Thoracic aorta (tissue), 2 donors: ENCODE data around the gene PPP1R1B. TPM values are rescaled to one million over a fixed set of nuclear protein-coding genes. Genes with fewer than 3 reads are reported as not detected.

Experiments used
- ATAC-seq: fragments of 150-250 bp; one replicate; pipeline ENCODE4 v1.8.0; 2017; ENCODE audit warnings: low read depth; ENCODE audit not compliant: insufficient number of reproducible peaks, low FRiP score
- DNase-seq: peaks from one replicate; pipeline ENCODE4 v3.0.0-alpha.2; 2020; ENCODE audit warnings: low spot score
- H3K27ac ChIP-seq, 2 donors: fragments of 200-600 bp; sonication (generic); 1 replicate in 1 of 2; 2 replicates in 1 of 2; pipeline ENCODE4 v1.5.1; 2016; ENCODE audit warnings: mild to moderate bottlenecking in 2 of 2, moderate library complexity in 2 of 2
- H3K27me3 ChIP-seq: fragments of 200-600 bp; sonication (generic); replicated peaks from 2 replicates; pipeline ENCODE4 v1.6.0; 2016; ENCODE audit warnings: mild to moderate bottlenecking; ENCODE audit not compliant: insufficient read depth
- H3K36me3 ChIP-seq: fragments of 200-600 bp; sonication (generic); one replicate; pipeline ENCODE4 v1.5.1; 2016
- H3K4me1 ChIP-seq, 2 donors: fragments of 200-600 bp; sonication (generic); 1 replicate in 1 of 2; 2 replicates in 1 of 2; pipeline versions ENCODE4 v1.5.1 to v1.6.0; 2016; ENCODE audit warnings: low read depth in 2 of 2, mild to moderate bottlenecking in 1 of 2; ENCODE audit not compliant: control insufficient read depth in 1 of 2
- H3K4me3 ChIP-seq: fragments of 200-600 bp; sonication (generic); 2 replicates; pipeline ENCODE4 v1.5.1; 2016; ENCODE audit warnings: mild to moderate bottlenecking
- H3K9me3 ChIP-seq: fragments of 200-600 bp; sonication (generic); 2 replicates; pipeline ENCODE4 v1.5.1; 2016
- total RNA-seq, 2 donors: library from RNA; depleted of rRNA; stranded (reverse); fragments of >200 nt; gene quantifications; one replicate each; pipeline versions ENCODE4 v1.1.0 to v1.2.3, GENCODE V29; 2016
- TF ChIP-seq, protein P1 (sequence below): fragments of 200-600 bp; sonication (generic); IDR thresholded peaks from one replicate; pipeline ENCODE4 v1.5.1; 2019; ENCODE audit warnings: antibody characterized with exemption

Gene PPP1R1B
- total RNA-seq, 2 donors from 2014 or later: 0.27 to 2.1 TPM

DNA sequence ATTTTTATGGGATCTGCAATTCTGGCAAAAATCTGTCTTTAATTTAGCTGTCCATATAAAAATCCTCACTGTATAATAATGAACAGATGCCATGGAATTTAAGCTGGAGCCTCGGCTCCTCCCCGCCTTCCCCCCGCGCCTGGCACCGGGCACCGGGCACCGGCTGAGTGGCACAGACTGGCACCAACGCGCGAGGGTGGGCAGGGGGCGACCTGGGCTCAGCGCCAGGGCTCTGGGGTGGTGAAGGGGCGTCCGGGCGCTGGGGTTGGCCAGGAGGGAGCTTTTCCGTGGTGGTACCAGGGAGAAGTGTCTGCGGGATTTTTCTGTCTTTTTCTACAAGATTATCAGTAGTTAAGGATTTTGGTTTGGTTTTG is 28.1 kb upstream of the PPP1R1B start:
- ATAC-seq: no peak
- H3K27me3 ChIP-seq: peaks cover 41% of the 10 kb centered on the region
- peak overlapping the region; percentile 48 for H3K4me3 ChIP-seq

GRCh38 chr17:39599004-39599664 is 27.6 kb upstream of the PPP1R1B start:
- TF ChIP-seq, protein P1, sequence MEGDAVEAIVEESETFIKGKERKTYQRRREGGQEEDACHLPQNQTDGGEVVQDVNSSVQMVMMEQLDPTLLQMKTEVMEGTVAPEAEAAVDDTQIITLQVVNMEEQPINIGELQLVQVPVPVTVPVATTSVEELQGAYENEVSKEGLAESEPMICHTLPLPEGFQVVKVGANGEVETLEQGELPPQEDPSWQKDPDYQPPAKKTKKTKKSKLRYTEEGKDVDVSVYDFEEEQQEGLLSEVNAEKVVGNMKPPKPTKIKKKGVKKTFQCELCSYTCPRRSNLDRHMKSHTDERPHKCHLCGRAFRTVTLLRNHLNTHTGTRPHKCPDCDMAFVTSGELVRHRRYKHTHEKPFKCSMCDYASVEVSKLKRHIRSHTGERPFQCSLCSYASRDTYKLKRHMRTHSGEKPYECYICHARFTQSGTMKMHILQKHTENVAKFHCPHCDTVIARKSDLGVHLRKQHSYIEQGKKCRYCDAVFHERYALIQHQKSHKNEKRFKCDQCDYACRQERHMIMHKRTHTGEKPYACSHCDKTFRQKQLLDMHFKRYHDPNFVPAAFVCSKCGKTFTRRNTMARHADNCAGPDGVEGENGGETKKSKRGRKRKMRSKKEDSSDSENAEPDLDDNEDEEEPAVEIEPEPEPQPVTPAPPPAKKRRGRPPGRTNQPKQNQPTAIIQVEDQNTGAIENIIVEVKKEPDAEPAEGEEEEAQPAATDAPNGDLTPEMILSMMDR: no peak
- no peak for DNase-seq
- no peak for ATAC-seq
- no peaks in the 10 kb centered on the region for H3K9me3 ChIP-seq
- H3K36me3 ChIP-seq: no peaks in the 10 kb centered on the region
- no peak overlapping the region for H3K27ac ChIP-seq
- peaks cover 14 to 21% of the 10 kb centered on the region in 2 donors for H3K4me1 ChIP-seq
- H3K4me3 ChIP-seq: peak overlapping the region; percentile 48
- peaks cover 46% of the 10 kb centered on the region for H3K27me3 ChIP-seq

More for the DNA sequence above, 28.1 kb upstream of the PPP1R1B start:
- no peaks in the 10 kb centered on the region for H3K36me3 ChIP-seq
- H3K27ac ChIP-seq: no peak overlapping the region
- no peak for DNase-seq
- H3K9me3 ChIP-seq: no peaks in the 10 kb centered on the region
- TF ChIP-seq, protein P1: no peak
- H3K4me1 ChIP-seq: peaks cover 14 to 21% of the 10 kb centered on the region in 2 donors

- Histone ChIP-seq H3K36me3 (no peaks in the 10 kb centered on the region), H3K9me3 (no peaks in the 10 kb centered on the region), H3K27ac (no peak overlapping the region), H3K4me3 (no peak overlapping the region), H3K4me1 (peaks cover 14 to 22% of the 10 kb centered on the region in 2 donors), H3K27me3 (peaks cover 49% of the 10 kb centered on the region)
- ATAC-seq (no peak), DNase-seq (no peak)
- TF ChIP-seq, protein P1: no peak
Observed at GRCh38 chr17:39599665-39600231, 27.0 kb upstream of the PPP1R1B start.

- Histone ChIP-seq H3K27me3 (peaks cover 56% of the 10 kb centered on the region), H3K4me1 (peaks cover 21 to 29% of the 10 kb centered on the region in 2 donors), H3K9me3 (no peaks in the 10 kb centered on the region), H3K27ac (no peak overlapping the region), H3K4me3 (no peak overlapping the region), H3K36me3 (no peaks in the 10 kb centered on the region)
- ATAC-seq (no peak), DNase-seq (no peak)
- TF ChIP-seq, protein P1: no peak
Observed at GRCh38 chr17:39600288-39600996, 26.3 kb upstream of the PPP1R1B start.

DNA sequence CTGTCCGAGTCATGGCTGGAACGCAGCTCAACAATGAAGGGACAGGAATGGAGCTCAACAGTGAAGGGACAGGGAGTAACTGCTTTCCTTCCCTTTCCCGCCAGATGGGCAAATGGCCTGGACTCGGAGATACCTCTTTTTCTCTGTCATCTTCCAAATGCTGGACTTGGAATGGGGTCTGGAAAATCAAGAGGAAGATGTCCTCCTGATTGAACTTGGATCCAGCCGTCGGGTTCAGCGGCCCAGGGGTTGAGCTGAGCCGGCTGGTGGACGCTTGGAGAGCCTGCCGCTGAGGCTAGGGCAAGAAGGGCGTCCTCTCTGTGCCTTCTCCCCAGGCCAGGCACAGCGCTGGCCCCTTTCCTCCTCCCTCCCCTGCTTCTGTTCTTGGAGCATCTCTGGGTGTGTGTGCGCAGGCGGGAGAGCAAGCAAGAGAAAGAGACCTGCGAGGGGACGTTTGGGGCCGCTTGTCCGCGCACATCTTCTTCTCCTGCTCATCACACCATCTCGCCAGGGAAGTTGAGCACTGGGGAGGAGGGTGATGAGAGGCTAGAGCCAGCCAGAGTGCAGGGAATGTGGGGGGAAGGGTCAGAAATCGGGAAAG is 25.7 kb upstream of the PPP1R1B start:
- ATAC-seq (no peak), DNase-seq (no peak)
- TF ChIP-seq, protein P1: no peak
- Histone ChIP-seq H3K27ac (no peak overlapping the region), H3K4me1 (peaks cover 26 to 36% of the 10 kb centered on the region in 2 donors), H3K9me3 (no peaks in the 10 kb centered on the region), H3K4me3 (no peak overlapping the region), H3K27me3 (peaks cover 60% of the 10 kb centered on the region), H3K36me3 (no peaks in the 10 kb centered on the region)
